Muscle of back (tissue), 13 donors: ENCODE measurements around the gene PPIP5K1. TPM values are rescaled to one million over a fixed set of nuclear protein-coding genes. Genes with fewer than 3 reads are reported as not detected.
"Not testable (repeated sequence)": the region's sequence is repeated elsewhere in the genome, so short reads cannot be mapped to it uniquely, and the experiment has no call there.

ENCODE experiments used
- DNase-seq, 3 donors: peaks; one replicate each; pipeline versions ENCODE4 v3.0.0 to v3.0.0-alpha.2; 2013
- long read RNA-seq, 9 donors: transcript quantifications; one replicate each; lab custom pipeline, GENCODE V29; 2026
- polyA plus RNA-seq, 10 donors: library from polyadenylated mRNA; unstranded; fragments of 120-200 nt; gene quantifications; one replicate each; pipeline ENCODE4 v1.2.1, GENCODE V29; 2013; ENCODE audit not compliant: insufficient read length in 10 of 10

Gene PPIP5K1
- polyA plus RNA-seq: 10 to 100 TPM in 1 of 10 donors, 1 to 10 TPM in 9; 5.3 to 10.5 (median 7.8) TPM
- long read RNA-seq, donor 1: 0 reads
- long read RNA-seq, donor 2: 0 reads
- long read RNA-seq, donor 3: 0 reads
- long read RNA-seq, donor 4: 0 reads
- long read RNA-seq, donor 5: 0 reads
- long read RNA-seq, donor 6: 0 reads
- long read RNA-seq, donor 7: 0 reads
- long read RNA-seq, donor 8: 0 reads
- long read RNA-seq, donor 9: 0 reads

DNA sequence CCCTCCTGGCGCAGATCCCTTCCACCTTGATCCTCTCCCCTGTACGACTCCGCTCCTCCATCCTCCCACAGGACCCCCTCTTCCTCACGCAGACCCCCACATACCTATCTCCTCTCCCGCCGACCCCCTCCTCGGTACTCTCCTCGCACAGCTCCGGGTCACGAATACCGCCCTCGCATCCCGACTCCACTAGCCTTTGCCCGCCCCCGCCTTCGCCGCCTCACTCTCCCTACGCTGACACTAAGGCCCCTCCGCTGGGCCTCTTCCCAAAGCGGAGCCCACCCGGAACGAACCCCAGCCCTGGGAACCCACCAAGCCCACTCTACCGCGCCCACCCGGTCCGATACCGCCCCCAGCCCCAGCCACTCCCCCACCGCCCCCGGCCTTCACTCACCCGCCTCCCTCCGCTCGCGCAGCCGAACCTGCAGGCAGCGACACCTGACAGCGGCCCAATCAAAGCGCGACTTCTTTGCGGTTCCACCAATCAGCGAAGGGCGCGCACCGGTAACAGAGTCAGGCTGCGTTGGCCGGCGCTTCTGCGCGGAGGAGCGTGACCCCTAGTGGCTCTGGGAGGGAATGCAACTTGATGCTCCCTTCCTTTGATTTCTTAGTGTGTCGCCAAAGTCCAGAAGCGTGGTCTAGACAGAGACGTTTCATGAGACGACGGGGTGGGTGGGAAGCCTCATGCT lies at the start of gene PPIP5K1:
Gene PPIP5K1 (minus strand): TSS at position 431 of the 689 bp plus-strand sequence. CDS start 5,704 bp downstream, outside the sequence.
- not testable (repeated sequence) for DNase-seq

GRCh38 chr15:43638464-43639204 lies 48.6 kb upstream of the PPIP5K1 start:
- not testable (repeated sequence) for DNase-seq

- DNase-seq: not testable (repeated sequence)
These were observed 36.9 kb upstream of the PPIP5K1 start for GRCh38 chr15:43626937-43627336.

- peak in 1 of 3 donors; percentile 13 for DNase-seq
These were observed 35.1 kb upstream of the PPIP5K1 start for GRCh38 chr15:43625106-43625505.

- DNase-seq: not testable (repeated sequence)
These were observed 32.2 kb upstream of the PPIP5K1 start for GRCh38 chr15:43622068-43622799.

DNA sequence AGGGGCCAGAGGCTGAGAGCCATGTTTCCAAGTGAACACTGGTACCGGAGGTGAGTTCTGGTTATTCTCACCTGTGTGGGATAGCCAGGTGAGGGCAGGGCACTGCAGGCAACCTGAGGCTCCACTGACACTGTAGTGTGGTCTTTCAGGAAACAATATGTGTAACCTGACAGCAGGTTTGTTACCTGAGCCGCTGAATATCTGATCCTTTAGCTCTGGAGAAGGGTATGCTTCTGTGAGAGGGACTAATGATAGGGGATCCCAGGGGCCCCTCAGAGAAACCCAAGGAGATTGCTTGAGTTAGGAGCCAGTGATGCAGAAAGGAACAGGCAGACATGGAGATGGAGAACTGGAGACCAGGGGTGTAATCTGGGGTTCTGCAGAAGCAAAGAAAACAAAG lies 28.7 kb upstream of the PPIP5K1 start, which contains the start of gene STRC:
Gene STRC (minus strand): TSS at position 101 of the 400 bp plus-strand sequence. CDS start 78 bp downstream, at position 23.
- DNase-seq: not testable (repeated sequence)

DNA sequence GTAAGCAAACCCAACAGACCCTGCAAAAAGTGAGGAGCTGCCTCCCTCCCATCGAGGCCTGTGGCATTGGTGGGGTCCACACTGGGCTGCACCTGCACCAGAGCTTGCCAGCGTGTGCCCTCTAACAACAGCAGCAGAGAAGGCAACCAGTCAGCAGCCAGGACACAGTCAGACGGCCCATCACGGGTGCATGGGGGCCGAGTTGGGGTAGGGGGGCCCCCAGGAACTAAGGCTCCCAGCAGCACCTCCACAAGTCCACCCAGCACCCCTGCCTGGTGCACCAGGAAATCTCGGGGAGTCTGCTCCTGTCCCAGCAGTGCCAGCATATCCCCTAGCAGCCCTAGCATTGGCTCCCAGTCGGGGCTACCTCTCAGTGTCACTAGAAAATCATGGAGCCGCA lies 27.7 kb upstream of the PPIP5K1 start:
- DNase-seq: not testable (repeated sequence)

DNA sequence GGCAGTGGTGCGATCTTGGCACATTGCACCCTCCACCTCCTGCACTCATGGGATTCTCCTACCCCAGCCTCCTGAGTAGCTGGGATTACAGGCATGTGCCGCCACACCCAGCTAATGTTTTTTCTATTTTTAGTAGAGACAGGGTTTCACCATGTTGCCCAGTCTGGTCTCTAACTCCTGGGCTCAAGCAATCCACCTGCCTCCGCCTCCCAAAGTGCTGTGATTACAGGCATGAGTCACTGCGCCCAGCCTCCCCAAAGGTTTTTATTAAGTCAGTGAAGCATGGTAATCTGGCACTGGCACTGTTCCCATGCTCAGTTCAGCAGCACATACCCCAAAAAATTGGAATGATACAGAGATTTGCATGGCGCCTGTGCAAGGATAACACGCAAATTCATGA lies 12.2 kb upstream of the PPIP5K1 start:
- peak; percentile 2 to 34 (median 6) for DNase-seq

DNA sequence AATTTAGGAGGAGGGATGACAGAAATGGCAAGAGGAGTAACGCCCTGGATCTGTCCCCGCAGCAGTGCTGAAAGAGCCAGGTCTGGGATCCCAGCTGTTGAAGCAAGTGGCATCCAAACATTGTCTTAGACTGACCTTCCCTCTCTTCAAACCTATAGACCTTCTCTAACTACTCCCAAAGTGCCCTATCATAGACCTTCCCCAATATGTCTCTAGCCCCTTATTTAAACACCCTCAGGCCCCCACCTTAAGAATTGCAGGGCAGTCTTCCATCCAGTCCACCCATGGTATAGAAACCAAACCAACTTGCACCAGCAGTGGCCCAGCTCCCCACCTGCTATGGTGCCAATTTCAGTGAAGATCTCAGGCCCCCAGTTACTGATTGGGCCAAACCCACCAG lies 10.2 kb upstream of the PPIP5K1 start:
- DNase-seq: not testable (repeated sequence)

DNA sequence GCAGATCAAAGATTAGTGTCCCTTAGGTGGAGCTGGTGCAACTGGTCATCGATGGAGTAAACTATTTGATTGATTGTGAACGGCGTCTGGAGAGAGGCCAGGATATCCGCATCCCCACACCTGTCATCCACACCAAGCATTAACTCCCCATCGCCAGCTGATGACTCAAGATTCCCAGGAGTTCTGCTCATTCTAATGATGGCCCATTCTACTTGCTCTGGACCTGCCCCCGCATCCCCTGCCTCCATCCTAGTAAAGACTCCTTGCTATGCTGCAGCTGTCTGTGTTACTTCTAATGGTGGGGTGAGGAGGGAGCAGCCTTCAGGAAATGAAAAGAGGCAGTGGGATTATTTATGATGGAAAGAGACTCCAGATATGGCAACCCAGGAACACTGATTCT lies 9.1 kb upstream of the PPIP5K1 start:
- not testable (repeated sequence) for DNase-seq

GRCh38 chr15:43593328-43594190 lies 3.6 kb upstream of the PPIP5K1 start, which contains the start of gene CKMT1B:
CKMT1B (plus strand) TSS chr15:43594027; CDS start chr15:43594219, 192 bp downstream.
- DNase-seq: not testable (repeated sequence)

DNA sequence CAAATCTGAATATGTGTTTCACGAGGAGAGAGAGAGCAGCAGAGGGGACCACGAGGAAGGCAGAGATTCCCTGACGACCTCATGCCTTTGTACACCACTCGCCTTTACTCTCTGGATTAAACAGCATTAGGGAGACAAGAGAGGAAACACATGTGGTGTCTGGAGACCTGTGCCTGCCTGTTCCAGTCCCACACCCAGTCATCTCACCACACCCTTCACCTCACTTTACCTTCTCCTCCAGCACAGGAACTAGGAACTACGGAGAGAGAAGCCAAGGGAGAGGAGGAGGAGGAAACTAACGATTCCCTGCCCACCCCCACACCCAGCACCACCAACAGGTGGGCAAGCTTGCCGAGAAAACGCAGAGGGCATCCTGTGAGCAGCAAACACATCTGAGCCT lies 2.8 kb upstream of the PPIP5K1 start:
- DNase-seq: not testable (repeated sequence)

DNA sequence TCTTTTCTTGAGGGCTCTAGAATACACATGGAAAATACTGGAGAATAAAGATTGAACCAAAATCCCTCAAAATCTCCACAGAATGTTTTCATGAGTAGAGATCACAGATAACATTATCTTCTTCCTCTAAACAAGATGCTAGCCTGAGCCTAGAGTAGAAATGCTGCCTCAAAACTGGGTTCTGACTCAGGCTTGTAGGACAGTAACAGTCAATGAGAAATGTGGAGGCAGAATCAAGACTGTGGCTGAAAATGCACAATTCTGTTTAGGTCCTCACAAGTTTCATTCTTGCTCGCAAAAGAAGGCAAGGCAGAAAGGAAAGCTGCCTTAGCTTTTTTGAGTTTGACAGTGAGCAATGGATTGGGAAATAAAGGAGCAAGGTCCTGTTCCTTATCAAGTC lies 15.4 kb downstream of the PPIP5K1 start:
- DNase-seq: not testable (repeated sequence)

DNA sequence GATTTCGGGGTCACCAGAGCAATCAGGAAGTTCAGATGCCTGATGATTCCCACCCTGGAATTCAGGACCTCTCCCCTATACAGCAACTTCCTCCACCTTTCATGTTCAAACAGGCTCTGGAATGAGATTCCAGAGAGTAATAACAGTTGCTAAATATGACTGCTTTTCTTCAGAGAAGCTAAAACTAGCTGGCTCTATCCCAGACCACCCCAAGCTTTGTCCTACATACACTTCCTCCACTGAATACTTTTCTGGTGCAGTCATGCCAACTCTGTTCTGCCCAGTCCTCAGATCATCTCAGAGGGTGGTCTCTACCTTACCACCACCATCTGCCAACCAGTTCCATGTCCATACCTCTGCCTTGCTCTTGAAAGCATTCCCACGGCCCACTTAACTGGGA lies 23.4 kb downstream of the PPIP5K1 start:
- DNase-seq: not testable (repeated sequence)

DNA sequence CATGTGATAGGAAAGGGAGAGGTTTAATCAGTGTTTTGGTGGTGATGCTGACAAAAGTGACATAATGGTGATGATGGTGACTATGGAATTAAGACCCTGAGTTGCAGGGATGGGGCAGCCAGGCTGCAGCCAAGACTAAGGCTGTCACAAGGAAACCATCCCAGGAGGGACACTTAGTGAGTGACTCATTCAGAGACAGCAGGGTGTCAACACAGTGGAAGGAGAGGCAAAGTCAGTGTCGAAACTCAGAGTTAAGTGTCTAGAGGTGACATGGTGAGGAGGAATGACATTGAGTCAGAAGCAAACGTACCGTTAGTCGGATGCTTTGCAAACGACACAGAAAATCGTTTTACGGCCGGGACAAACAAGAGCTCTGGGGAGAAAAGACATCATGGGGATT lies 26.2 kb downstream of the PPIP5K1 start:
- not testable (repeated sequence) for DNase-seq

GRCh38 chr15:43562753-43563152 lies 27.3 kb downstream of the PPIP5K1 start:
- not testable (repeated sequence) for DNase-seq

- DNase-seq: no peak
These were observed 37.0 kb downstream of the PPIP5K1 start for GRCh38 chr15:43552986-43553385.

DNA sequence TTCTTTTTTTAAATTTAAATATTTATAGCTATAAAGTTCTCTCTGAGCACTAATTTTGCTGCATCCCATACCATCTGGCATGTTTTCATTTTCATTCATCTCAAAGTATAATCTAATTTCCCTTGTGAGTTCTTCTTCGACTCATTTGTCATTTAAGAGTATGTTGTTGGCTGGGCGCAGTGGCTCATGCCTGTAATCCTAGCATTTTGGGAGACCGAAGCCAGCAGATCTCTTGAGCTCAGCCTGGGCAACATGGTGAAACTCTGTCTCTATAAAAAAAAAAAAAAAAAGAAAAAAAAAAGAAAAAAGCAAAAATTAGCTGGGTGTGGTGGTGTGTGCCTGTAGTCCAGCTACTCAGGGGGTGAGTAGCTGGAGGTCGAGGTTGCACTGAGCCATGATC lies 37.8 kb downstream of the PPIP5K1 start:
- DNase-seq: no peak

DNA sequence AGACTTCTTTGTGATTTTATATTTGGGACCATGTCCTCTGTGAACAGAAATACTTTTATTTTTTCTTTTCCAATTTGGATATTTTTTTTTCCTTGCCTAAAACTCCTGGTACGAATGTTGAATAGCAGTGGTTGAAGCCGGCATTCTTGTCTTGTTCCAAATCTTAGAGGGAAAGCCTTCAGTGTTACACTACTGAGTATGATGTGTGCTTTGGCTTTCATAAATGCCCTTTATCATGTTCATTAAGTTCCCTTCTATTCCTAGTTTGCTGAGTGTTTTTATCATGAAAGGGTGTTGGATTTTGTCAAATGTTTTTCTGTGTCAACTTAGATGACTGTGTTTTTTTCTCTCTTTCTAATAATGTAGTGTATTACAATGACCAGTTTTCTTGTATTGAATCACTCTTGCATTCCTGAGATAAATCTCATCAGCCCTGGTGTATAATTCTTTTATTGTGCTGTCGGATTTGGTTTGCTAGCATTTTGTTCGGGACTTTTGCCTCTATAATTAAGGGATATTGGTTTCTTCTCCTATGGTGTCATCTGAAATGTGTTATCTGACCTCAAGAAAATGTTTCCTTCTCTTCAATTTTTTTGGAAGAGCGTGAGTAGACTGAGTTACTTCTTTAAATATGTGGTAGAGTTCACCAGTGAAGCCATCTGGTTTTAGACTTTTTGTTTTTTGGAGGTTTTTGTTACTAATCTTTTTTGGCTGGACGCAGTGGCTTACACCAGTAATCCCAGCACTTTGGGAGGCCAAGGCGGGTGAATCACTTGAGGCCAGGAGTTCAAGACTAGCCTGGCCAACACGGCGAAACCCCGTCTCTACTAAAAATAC lies 39.3 kb downstream of the PPIP5K1 start:
- peak in 1 of 3 donors; percentile 29 for DNase-seq

GRCh38 chr15:43547539-43547938 lies 42.5 kb downstream of the PPIP5K1 start:
- no peak for DNase-seq
